A673 (cell line): ENCODE results near the gene IFT122. TPM values are rescaled to one million over a fixed set of nuclear protein-coding genes. Genes with fewer than 3 reads are reported as not detected.

Experiments used
- BruUV-seq: library from RNA; stranded (reverse); fragments of 400-500 nt; replicated peaks from 2 replicates; lab custom pipeline; 2021; lab: Mats Ljungman, UMichigan
- CTCF ChIA-PET: fragments of 300-600 bp; sonication (Branson Sonifier 250); formaldehyde crosslinking; loops from one replicate; lab custom pipeline; 2022; ENCODE audit warnings: antibody characterized with exemption; lab: Charles Lee
- POLR2A ChIA-PET: fragments of 300-600 bp; sonication (Branson Sonifier 250); formaldehyde crosslinking; loops from one replicate; lab custom pipeline; 2022; ENCODE audit warnings: antibody characterized with exemption; ENCODE audit not compliant: low non-redundant PET; lab: Charles Lee
- DNase-seq: peaks from one replicate; pipeline ENCODE4 v3.0.0-alpha.2; 2015; ENCODE audit warnings: low spot score
- H3K27ac ChIP-seq: fragments of 200-600 bp; sonication (generic); 2 replicates; pipeline ENCODE4 v1.5.1; 2016; ENCODE audit warnings: mixed run types, low read depth, mild to moderate bottlenecking, mixed read lengths, antibody characterized with exemption, low read length; ENCODE audit not compliant: poor library complexity, severe bottlenecking
- H3K27me3 ChIP-seq: fragments of 200-600 bp; sonication (generic); replicated peaks from 2 replicates; pipeline ENCODE4 v1.6.1; 2017; ENCODE audit warnings: mixed run types, low read depth, mild to moderate bottlenecking, mixed read lengths, antibody characterized with exemption, low read length; ENCODE audit not compliant: insufficient read depth, poor library complexity
- H3K36me3 ChIP-seq: fragments of 200-600 bp; sonication (generic); 2 replicates; pipeline ENCODE4 v1.6.1; 2016; ENCODE audit warnings: mixed run types, mild to moderate bottlenecking, mixed read lengths, antibody characterized with exemption, low read length; ENCODE audit not compliant: insufficient read depth, poor library complexity, severe bottlenecking
- H3K4me1 ChIP-seq: fragments of 200-600 bp; sonication (generic); 2 replicates; pipeline ENCODE4 v1.6.1; 2017; ENCODE audit warnings: mixed run types, mild to moderate bottlenecking, mixed read lengths, antibody characterized with exemption, low read length; ENCODE audit not compliant: insufficient read depth, poor library complexity, severe bottlenecking
- H3K4me3 ChIP-seq: fragments of 200-600 bp; sonication (generic); 2 replicates; pipeline ENCODE4 v1.5.1; 2016; ENCODE audit warnings: low read depth, mixed run types, mild to moderate bottlenecking, mixed read lengths, low read length; ENCODE audit not compliant: poor library complexity, severe bottlenecking
- H3K9me3 ChIP-seq: fragments of 200-600 bp; sonication (generic); 2 replicates; pipeline ENCODE4 v1.6.1; 2016; ENCODE audit warnings: mixed run types, low read depth, mild to moderate bottlenecking, mixed read lengths, antibody characterized with exemption, low read length; ENCODE audit not compliant: poor library complexity, severe bottlenecking
- CTCF ChIP-seq: fragments of 300-800, 200-600 bp; sonication (generic); conservative IDR thresholded peaks from 2 replicates; pipeline ENCODE4 v1.5.1; 2017; ENCODE audit warnings: low read depth, mild to moderate bottlenecking, antibody characterized with exemption, low read length, moderate library complexity, mixed read lengths
- EZH2 ChIP-seq: fragments of 200-600 bp; sonication (generic); IDR thresholded peaks from 2 replicates; pipeline ENCODE4 v1.6.1; 2017; ENCODE audit warnings: borderline replicate concordance, low read depth, mild to moderate bottlenecking, mixed read lengths, antibody characterized with exemption, low read length; ENCODE audit not compliant: poor library complexity, severe bottlenecking
- intact Hi-C: fragments of 100-400 bp; cut with micrococcal nuclease; formaldehyde crosslinking; loops from one replicate; pipeline ENCODE4 v1.10.0; 2022; ENCODE audit not compliant: unreplicated experiment
- total RNA-seq: library from RNA; stranded (reverse); gene quantifications from 2 replicates; pipeline ENCODE4 v1.2.3, GENCODE V29; 2021

IFT122 gene
- total RNA-seq, 1 experiment from 2014 or later, result 48.2 TPM

GRCh38 chr3:129531699-129532098 is 91.7 kb downstream of the IFT122 start:
- intact Hi-C loops, result no loop called here
- Histone ChIP-seq H3K27ac (no peak overlapping the region), H3K4me3 (no peak overlapping the region), H3K36me3 (no peaks in the 10 kb centered on the region), H3K27me3 (no peaks in the 10 kb centered on the region), H3K9me3 (no peaks in the 10 kb centered on the region), H3K4me1 (no peaks in the 10 kb centered on the region)
- no TSS peak for BruUV-seq
- POLR2A ChIA-PET, result no interaction called here
- CTCF ChIA-PET, result no interaction called here
- no peak for DNase-seq
- TF ChIP-seq EZH2 (no peak), CTCF (no peak)

DNA sequence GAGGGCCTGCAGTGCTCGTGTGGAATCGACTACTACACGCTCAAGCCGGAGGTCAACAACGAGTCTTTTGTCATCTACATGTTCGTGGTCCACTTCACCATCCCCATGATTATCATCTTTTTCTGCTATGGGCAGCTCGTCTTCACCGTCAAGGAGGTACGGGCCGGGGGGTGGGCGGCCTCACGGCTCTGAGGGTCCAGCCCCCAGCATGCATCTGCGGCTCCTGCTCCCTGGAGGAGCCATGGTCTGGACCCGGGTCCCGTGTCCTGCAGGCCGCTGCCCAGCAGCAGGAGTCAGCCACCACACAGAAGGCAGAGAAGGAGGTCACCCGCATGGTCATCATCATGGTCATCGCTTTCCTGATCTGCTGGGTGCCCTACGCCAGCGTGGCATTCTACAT is 92.2 kb downstream of the IFT122 start:
- Histone ChIP-seq H3K36me3 (no peaks in the 10 kb centered on the region), H3K4me3 (no peak overlapping the region), H3K27ac (no peak overlapping the region), H3K4me1 (no peaks in the 10 kb centered on the region), H3K27me3 (no peaks in the 10 kb centered on the region), H3K9me3 (no peaks in the 10 kb centered on the region)
- TF ChIP-seq EZH2 (no peak), CTCF (no peak)
- no TSS peak for BruUV-seq
- POLR2A ChIA-PET, result no interaction called here
- intact Hi-C loops, result no loop called here
- CTCF ChIA-PET, result no interaction called here
- DNase-seq, result no peak

- no peaks in the 10 kb centered on the region for H3K9me3 ChIP-seq
- H3K27ac ChIP-seq, result no peak overlapping the region
- H3K27me3 ChIP-seq, result no peaks in the 10 kb centered on the region
- ChIA-PET CTCF (no interaction called here), POLR2A (no interaction called here)
- DNase-seq, result no peak
- H3K4me1 ChIP-seq, result no peaks in the 10 kb centered on the region
- H3K36me3 ChIP-seq, result no peaks in the 10 kb centered on the region
- intact Hi-C loops, result no loop called here
- BruUV-seq, result no TSS peak
- no peak overlapping the region for H3K4me3 ChIP-seq
- TF ChIP-seq CTCF, result no peak
- no peak for TF ChIP-seq EZH2
These were observed 93.4 kb downstream of the IFT122 start for GRCh38 chr3:129533406-129533805.
